ENCODE measurements around the gene EPHA3. TPM values are rescaled to one million over a fixed set of nuclear protein-coding genes. Genes with fewer than 3 reads are reported as not detected.

EPHA3 gene
- total and polyA plus RNA-seq, 2 donors (not counting 1 experiment from before 2014, with no cell fraction given), result 0.01 TPM; not detected in 1

DNA sequence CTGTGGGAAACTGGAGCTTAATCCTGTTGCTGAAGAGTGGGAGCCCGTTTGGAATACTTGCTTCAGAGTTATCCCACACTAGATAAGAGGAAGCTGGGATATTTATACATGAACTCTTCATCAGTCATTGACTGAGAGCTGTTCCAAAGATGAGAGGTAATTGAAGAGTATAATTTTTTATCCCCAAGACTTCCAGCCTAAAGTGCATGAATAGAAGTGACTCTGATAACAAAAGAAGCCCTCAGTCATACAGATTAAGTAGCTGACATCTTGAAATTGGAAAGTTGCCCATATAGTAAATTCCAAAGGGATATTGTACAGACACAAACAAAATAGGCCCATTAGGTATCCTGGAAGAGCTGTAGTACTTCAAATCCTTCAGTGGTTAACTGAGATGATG is 268.0 kb downstream of the EPHA3 start:
- Mint-ChIP-seq H3K27ac (no peak overlapping the region), H3K4me3 (no peak overlapping the region), H3K9me3 (ENCODE audit: insufficient read depth) (no peaks in the 10 kb centered on the region), H3K27me3 (no peaks in the 10 kb centered on the region), H3K4me1 (no peaks in the 10 kb centered on the region)
- Histone ChIP-seq H3K27me3 (replicated peaks in 1 of 4; ENCODE audit: control extremely low read depth in 1 of 4, control insufficient read depth in 3 of 4, insufficient read depth in 4 of 4, low read length in 3 of 4) (no peaks in the 10 kb centered on the region), H2AFZ (ENCODE audit: insufficient read depth, low read depth, low read length, poor library complexity, severe bottlenecking) (no peak overlapping the region), H4K20me1 (ENCODE audit: control insufficient read depth, insufficient read depth, low read length, poor library complexity, severe bottlenecking) (no peaks in the 10 kb centered on the region), H3K9me3 (ENCODE audit: control extremely low read depth in 1 of 3, control insufficient read depth in 2 of 3, insufficient read depth in 1 of 3, low read length in 2 of 3) (no peaks in the 10 kb centered on the region), H3K27ac (ENCODE audit: low read length in 2 of 2) (no peak overlapping the region), H3K4me1 (ENCODE audit: control insufficient read depth in 2 of 2, insufficient read depth in 2 of 2, low read length in 2 of 2) (no peaks in the 10 kb centered on the region), H3K4me3 (ENCODE audit: control extremely low read depth in 1 of 5, extremely low read depth in 1 of 5, insufficient read depth in 1 of 5, low read depth in 2 of 5, low read length in 4 of 5) (no peak overlapping the region), H3K4me2 (replicated peaks; ENCODE audit: low read depth, low read length, poor library complexity, severe bottlenecking) (no peak overlapping the region), H3K36me3 (replicated peaks in 1 of 2; ENCODE audit: control extremely low read depth in 1 of 2, control insufficient read depth in 1 of 2, extremely low read depth in 1 of 2, insufficient read depth in 2 of 2, low read length in 1 of 2) (no peaks in the 10 kb centered on the region), H3K79me2 (ENCODE audit: control insufficient read depth, insufficient read depth, low read length) (no peaks in the 10 kb centered on the region), H3K9ac (ENCODE audit: low read length) (no peak overlapping the region)
- no CpG with 5 or more reads among the region's 1 CpG for WGBS (ENCODE audit: insufficient coverage)
- intact Hi-C loops (cut with micrococcal nuclease), result no loop called here
- ChIA-PET CTCF (no interaction called here), POLR2A (no interaction called here)
- no peak for ATAC-seq (ENCODE audit: low read depth)
- DNase-seq, result no peak
- TF ChIP-seq EZH2 (IDR thresholded peaks at IDR 0.05; ENCODE audit: borderline replicate concordance, insufficient read depth, low read depth, low read length, poor library complexity, severe bottlenecking), result no peak
- TF ChIP-seq, protein P1, sequence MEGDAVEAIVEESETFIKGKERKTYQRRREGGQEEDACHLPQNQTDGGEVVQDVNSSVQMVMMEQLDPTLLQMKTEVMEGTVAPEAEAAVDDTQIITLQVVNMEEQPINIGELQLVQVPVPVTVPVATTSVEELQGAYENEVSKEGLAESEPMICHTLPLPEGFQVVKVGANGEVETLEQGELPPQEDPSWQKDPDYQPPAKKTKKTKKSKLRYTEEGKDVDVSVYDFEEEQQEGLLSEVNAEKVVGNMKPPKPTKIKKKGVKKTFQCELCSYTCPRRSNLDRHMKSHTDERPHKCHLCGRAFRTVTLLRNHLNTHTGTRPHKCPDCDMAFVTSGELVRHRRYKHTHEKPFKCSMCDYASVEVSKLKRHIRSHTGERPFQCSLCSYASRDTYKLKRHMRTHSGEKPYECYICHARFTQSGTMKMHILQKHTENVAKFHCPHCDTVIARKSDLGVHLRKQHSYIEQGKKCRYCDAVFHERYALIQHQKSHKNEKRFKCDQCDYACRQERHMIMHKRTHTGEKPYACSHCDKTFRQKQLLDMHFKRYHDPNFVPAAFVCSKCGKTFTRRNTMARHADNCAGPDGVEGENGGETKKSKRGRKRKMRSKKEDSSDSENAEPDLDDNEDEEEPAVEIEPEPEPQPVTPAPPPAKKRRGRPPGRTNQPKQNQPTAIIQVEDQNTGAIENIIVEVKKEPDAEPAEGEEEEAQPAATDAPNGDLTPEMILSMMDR (IDR thresholded peaks at IDR 0.05), result no peak

DNA sequence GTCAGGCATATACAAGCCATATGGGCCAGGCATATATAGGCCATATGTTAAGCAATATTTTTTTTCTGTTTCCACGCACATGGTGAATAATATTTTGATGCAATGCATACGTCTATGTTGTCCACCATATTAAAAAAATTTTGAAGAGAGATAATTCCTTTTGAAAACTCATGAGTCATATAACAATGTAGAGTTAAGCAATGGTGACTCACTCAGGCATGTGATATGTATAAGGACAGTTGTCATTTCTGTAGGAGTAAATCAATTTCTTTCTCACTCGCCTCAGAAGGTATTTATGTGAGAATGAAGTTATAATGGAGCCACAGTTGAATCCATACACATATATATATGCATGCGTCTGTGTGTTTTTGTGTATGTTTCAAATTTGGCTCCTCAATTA is 272.6 kb downstream of the EPHA3 start:
- H3K4me3 ChIP-seq (ENCODE audit: control extremely low read depth in 1 of 5, extremely low read depth in 1 of 5, insufficient read depth in 1 of 5, low read depth in 2 of 5, low read length in 4 of 5), result no peak overlapping the region
- H3K79me2 ChIP-seq (ENCODE audit: control insufficient read depth, insufficient read depth, low read length), result no peaks in the 10 kb centered on the region
- no peak overlapping the region for H3K9ac ChIP-seq (ENCODE audit: low read length)
- H3K9me3 Mint-ChIP-seq (ENCODE audit: insufficient read depth), result peaks cover 3% of the 10 kb centered on the region
- H3K4me1 ChIP-seq (ENCODE audit: control insufficient read depth in 2 of 2, insufficient read depth in 2 of 2, low read length in 2 of 2), result no peaks in the 10 kb centered on the region
- H3K36me3 ChIP-seq (replicated peaks in 1 of 2; ENCODE audit: control extremely low read depth in 1 of 2, control insufficient read depth in 1 of 2, extremely low read depth in 1 of 2, insufficient read depth in 2 of 2, low read length in 1 of 2), result no peaks in the 10 kb centered on the region
- no peak for TF ChIP-seq EZH2 (IDR thresholded peaks at IDR 0.05; ENCODE audit: borderline replicate concordance, insufficient read depth, low read depth, low read length, poor library complexity, severe bottlenecking)
- TF ChIP-seq, protein P1 (IDR thresholded peaks at IDR 0.05), result no peak
- no peaks in the 10 kb centered on the region for H3K27me3 ChIP-seq (replicated peaks in 1 of 4; ENCODE audit: control extremely low read depth in 1 of 4, control insufficient read depth in 3 of 4, insufficient read depth in 4 of 4, low read length in 3 of 4)
- DNase-seq (no peak), ATAC-seq (ENCODE audit: low read depth) (no peak)
- POLR2A ChIA-PET, result no interaction called here
- H3K9me3 ChIP-seq (ENCODE audit: control extremely low read depth in 1 of 3, control insufficient read depth in 2 of 3, insufficient read depth in 1 of 3, low read length in 2 of 3), result peaks cover 0 to 13% (median 0%) of the 10 kb centered on the region in 3 donors
- no peak overlapping the region for H3K4me3 Mint-ChIP-seq
- no peaks in the 10 kb centered on the region for H3K4me1 Mint-ChIP-seq
- CTCF ChIA-PET, result interaction anchor here (0.6 kb wide), 1 partner anchor 284 kb away, joined by 3 read pairs; no protein-coding TSS in a partner anchor
- no peak overlapping the region for H2AFZ ChIP-seq (ENCODE audit: insufficient read depth, low read depth, low read length, poor library complexity, severe bottlenecking)
- H3K4me2 ChIP-seq (replicated peaks; ENCODE audit: low read depth, low read length, poor library complexity, severe bottlenecking), result no peak overlapping the region
- intact Hi-C loops (cut with micrococcal nuclease), result no loop called here
- H3K27me3 Mint-ChIP-seq, result no peaks in the 10 kb centered on the region
- H3K27ac Mint-ChIP-seq, result no peak overlapping the region
- no CpG with 5 or more reads among the region's 4 CpGs for WGBS (ENCODE audit: insufficient coverage)
- H3K27ac ChIP-seq (ENCODE audit: low read length in 2 of 2), result no peak overlapping the region
- H4K20me1 ChIP-seq (ENCODE audit: control insufficient read depth, insufficient read depth, low read length, poor library complexity, severe bottlenecking), result no peaks in the 10 kb centered on the region

Data from B cell (primary cell).